Mesendoderm (in vitro differentiated cells): ENCODE measurements around the gene MAN1A2.

Experiments
- DNase-seq: peaks from one replicate; pipeline ENCODE4 v3.0.0; 2013
- H2AK5ac ChIP-seq: 2 replicates; pipeline ENCODE4 v1.6.1; 2013; ENCODE audit warnings: low read length, inconsistent platforms
- H2BK120ac ChIP-seq: 2 replicates; pipeline ENCODE4 v1.6.1; 2013; ENCODE audit warnings: low read depth, mild to moderate bottlenecking, low read length, moderate library complexity, mixed read lengths
- H2BK15ac ChIP-seq: replicated peaks from 2 replicates; pipeline ENCODE4 v1.6.1; 2013; ENCODE audit warnings: low read depth, mild to moderate bottlenecking, moderate library complexity
- H2BK5ac ChIP-seq: 2 replicates; pipeline ENCODE4 v1.6.1; 2013; ENCODE audit warnings: low read length, inconsistent platforms
- H3K18ac ChIP-seq: 2 replicates; pipeline ENCODE4 v1.6.1; 2013; ENCODE audit warnings: mild to moderate bottlenecking, low read length, mixed read lengths
- H3K23ac ChIP-seq: one replicate; pipeline ENCODE4 v1.6.1; 2013; ENCODE audit warnings: low read length
- H3K27ac ChIP-seq: 2 replicates; pipeline ENCODE4 v1.5.1; 2013; ENCODE audit warnings: low read depth, mild to moderate bottlenecking, inconsistent platforms, low read length, moderate library complexity
- H3K27me3 ChIP-seq: 2 replicates; pipeline ENCODE4 v1.6.1; 2013; ENCODE audit warnings: low read length, control low read depth, mild to moderate bottlenecking, inconsistent platforms; ENCODE audit not compliant: insufficient read depth, poor library complexity
- H3K36me3 ChIP-seq: 2 replicates; pipeline ENCODE4 v1.6.1; 2013; ENCODE audit warnings: low read length, inconsistent platforms; ENCODE audit not compliant: control insufficient read depth, insufficient read depth
- H3K4ac ChIP-seq: one replicate; pipeline ENCODE4 v1.6.1; 2013; ENCODE audit warnings: low read depth, mild to moderate bottlenecking, low read length, moderate library complexity
- H3K4me1 ChIP-seq: 2 replicates; pipeline ENCODE4 v1.6.1; 2013; ENCODE audit warnings: low read depth, low read length, inconsistent platforms; ENCODE audit not compliant: control insufficient read depth
- H3K4me2 ChIP-seq: 2 replicates; pipeline ENCODE4 v1.6.1; 2013; ENCODE audit warnings: low read length
- H3K4me3 ChIP-seq: 2 replicates; pipeline ENCODE4 v1.5.1; 2013; ENCODE audit warnings: mild to moderate bottlenecking, low read length
- H3K56ac ChIP-seq: one replicate; pipeline ENCODE4 v1.6.1; 2013; ENCODE audit warnings: low read length
- H3K79me1 ChIP-seq: 2 replicates; pipeline ENCODE4 v1.6.1; 2013; ENCODE audit warnings: low read length, inconsistent platforms
- H3K79me2 ChIP-seq: 2 replicates; pipeline ENCODE4 v1.6.1; 2013; ENCODE audit warnings: mild to moderate bottlenecking, low read length; ENCODE audit not compliant: control insufficient read depth, insufficient read depth
- H3K9ac ChIP-seq: 2 replicates; pipeline ENCODE4 v1.6.1; 2013; ENCODE audit warnings: low read length, inconsistent platforms
- H4K5ac ChIP-seq: one replicate; pipeline ENCODE4 v1.6.1; 2013; ENCODE audit warnings: low read length
- H4K8ac ChIP-seq: one replicate; pipeline ENCODE4 v1.6.1; 2013; ENCODE audit warnings: low read depth, mild to moderate bottlenecking, control low read depth, low read length, moderate library complexity
- WGBS: extraction: QIAGEN DNeasy Blood & Tissue Kit; methylation state at CpG from one replicate; pipeline ENCODE4 v1.1.7; 2013; ENCODE audit warnings: low lambda C conversion rate, missing lambda C conversion rate; ENCODE audit not compliant: insufficient coverage; ENCODE audit errors: extremely low coverage; 5-methylcytosine and 5-hydroxymethylcytosine counted together

Gene MAN1A2

DNA sequence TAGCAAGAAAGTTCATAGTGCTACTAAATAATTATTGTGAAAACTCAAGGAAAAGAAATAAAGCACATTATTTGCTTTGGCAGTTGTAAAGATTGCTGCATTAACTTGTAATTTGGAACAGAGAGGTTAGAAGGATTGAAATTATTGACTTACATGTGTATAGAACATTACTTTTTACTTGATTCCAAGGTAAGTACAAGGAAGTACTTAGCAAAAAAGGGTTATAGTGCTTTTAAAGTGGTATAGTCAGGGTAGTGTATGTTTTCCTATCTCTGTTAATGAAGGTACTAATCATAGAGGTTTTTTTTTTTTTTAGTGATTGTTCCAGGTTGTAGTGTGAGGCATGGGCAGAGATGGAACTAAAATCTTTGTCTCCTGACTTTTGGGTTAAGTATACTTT, 29.4 kb downstream of the MAN1A2 start:
- peaks cover 12% of the 10 kb centered on the region for H3K79me1 ChIP-seq
- no peak overlapping the region for H2BK120ac ChIP-seq
- no peak overlapping the region for H2BK5ac ChIP-seq
- no peak overlapping the region for H3K4ac ChIP-seq
- H3K4me2 ChIP-seq: no peak overlapping the region
- H3K56ac ChIP-seq: no peak overlapping the region
- H4K8ac ChIP-seq: no peak overlapping the region
- H3K36me3 ChIP-seq: no peaks in the 10 kb centered on the region
- no peak overlapping the region for H3K9ac ChIP-seq
- DNase-seq: no peak
- H2AK5ac ChIP-seq: no peak overlapping the region
- H3K4me3 ChIP-seq: no peak overlapping the region
- no peak overlapping the region for H4K5ac ChIP-seq
- no peak overlapping the region for H3K27ac ChIP-seq
- no peak overlapping the region for H2BK15ac ChIP-seq
- H3K18ac ChIP-seq: no peak overlapping the region
- peaks cover 2% of the 10 kb centered on the region for H3K79me2 ChIP-seq
- no peaks in the 10 kb centered on the region for H3K27me3 ChIP-seq
- H3K4me1 ChIP-seq: peaks cover 3% of the 10 kb centered on the region
- H3K23ac ChIP-seq: no peak overlapping the region

DNA sequence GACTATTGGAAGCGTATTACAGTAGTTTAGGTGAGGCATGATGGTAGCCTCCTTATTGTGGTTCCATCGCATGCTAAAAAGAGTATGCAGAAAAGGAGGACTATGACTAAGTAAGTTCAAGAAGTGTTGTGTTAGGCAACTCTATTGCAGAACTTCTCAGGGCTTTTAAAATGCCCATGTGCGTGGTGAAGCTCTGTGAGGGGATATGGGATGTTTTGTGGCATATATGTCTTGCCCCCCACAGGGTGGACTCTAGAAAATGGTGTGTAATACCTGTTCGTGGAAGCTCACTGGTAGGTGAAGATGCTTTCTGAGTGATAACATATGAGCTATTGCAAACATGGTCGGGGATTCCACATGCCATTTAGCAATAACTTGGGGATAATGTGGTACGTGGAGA, 31.7 kb downstream of the MAN1A2 start:
- Histone ChIP-seq H3K56ac (no peak overlapping the region), H3K4me1 (peaks cover 3% of the 10 kb centered on the region), H3K23ac (no peak overlapping the region), H2BK15ac (no peak overlapping the region), H3K4me2 (no peak overlapping the region), H3K79me2 (peaks cover 2% of the 10 kb centered on the region), H4K5ac (no peak overlapping the region), H3K4me3 (no peak overlapping the region), H4K8ac (no peak overlapping the region), H3K27me3 (no peaks in the 10 kb centered on the region), H3K27ac (no peak overlapping the region), H3K18ac (no peak overlapping the region), H3K9ac (no peak overlapping the region), H2AK5ac (no peak overlapping the region), H2BK120ac (no peak overlapping the region), H3K36me3 (no peaks in the 10 kb centered on the region), H3K79me1 (peaks cover 10% of the 10 kb centered on the region), H3K4ac (no peak overlapping the region), H2BK5ac (no peak overlapping the region)
- no peak for DNase-seq
- no CpG with 5 or more reads among the region's 6 CpGs for WGBS

GRCh38 chr1:117401761-117402160, 34.5 kb downstream of the MAN1A2 start:
- no peak overlapping the region for H3K56ac ChIP-seq
- H4K5ac ChIP-seq: no peak overlapping the region
- no peaks in the 10 kb centered on the region for H3K27me3 ChIP-seq
- H3K27ac ChIP-seq: no peak overlapping the region
- H4K8ac ChIP-seq: no peak overlapping the region
- H2BK5ac ChIP-seq: no peak overlapping the region
- no peak overlapping the region for H2BK15ac ChIP-seq
- no peaks in the 10 kb centered on the region for H3K79me2 ChIP-seq
- H3K23ac ChIP-seq: no peak overlapping the region
- no peak overlapping the region for H3K4me3 ChIP-seq
- H2BK120ac ChIP-seq: no peak overlapping the region
- H3K18ac ChIP-seq: no peak overlapping the region
- no peak overlapping the region for H3K9ac ChIP-seq
- DNase-seq: no peak
- no peaks in the 10 kb centered on the region for H3K36me3 ChIP-seq
- no peak overlapping the region for H3K4ac ChIP-seq
- no peak overlapping the region for H3K4me2 ChIP-seq
- H2AK5ac ChIP-seq: no peak overlapping the region
- peaks cover 6% of the 10 kb centered on the region for H3K79me1 ChIP-seq
- no peaks in the 10 kb centered on the region for H3K4me1 ChIP-seq

DNA sequence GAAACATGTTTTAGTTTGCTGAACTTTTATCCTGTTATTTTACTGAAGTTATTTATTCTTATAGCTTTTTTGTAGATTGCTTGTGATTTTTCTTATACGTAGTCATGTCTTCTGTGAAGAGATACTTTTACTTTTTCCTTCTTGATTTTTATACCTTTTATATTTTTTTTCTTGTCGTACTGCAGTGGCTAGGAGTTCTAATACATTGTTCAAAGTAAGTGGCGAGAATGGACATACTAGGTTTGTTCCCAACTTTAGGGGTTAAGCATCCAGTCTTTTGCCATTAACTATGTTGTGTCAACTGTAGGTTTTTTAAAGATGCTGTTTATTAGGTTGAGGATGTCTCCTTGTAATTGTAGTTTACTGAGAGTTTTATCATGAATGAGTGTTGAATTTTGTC, 36.3 kb downstream of the MAN1A2 start:
- Histone ChIP-seq H3K23ac (no peak overlapping the region), H4K8ac (no peak overlapping the region), H2BK15ac (no peak overlapping the region), H3K18ac (no peak overlapping the region), H3K4ac (no peak overlapping the region), H4K5ac (no peak overlapping the region), H3K36me3 (no peaks in the 10 kb centered on the region), H3K4me1 (no peaks in the 10 kb centered on the region), H3K4me2 (no peak overlapping the region), H2AK5ac (no peak overlapping the region), H3K79me2 (no peaks in the 10 kb centered on the region), H3K79me1 (peaks cover 6% of the 10 kb centered on the region), H3K27me3 (no peaks in the 10 kb centered on the region), H2BK5ac (no peak overlapping the region), H3K9ac (no peak overlapping the region), H3K56ac (no peak overlapping the region), H2BK120ac (no peak overlapping the region), H3K4me3 (no peak overlapping the region), H3K27ac (no peak overlapping the region)
- no peak for DNase-seq
- no CpG with 5 or more reads among the region's 3 CpGs for WGBS

GRCh38 chr1:117405042-117405441, 37.8 kb downstream of the MAN1A2 start:
- H4K8ac ChIP-seq: no peak overlapping the region
- H3K36me3 ChIP-seq: no peaks in the 10 kb centered on the region
- H4K5ac ChIP-seq: no peak overlapping the region
- H3K79me2 ChIP-seq: no peaks in the 10 kb centered on the region
- no peaks in the 10 kb centered on the region for H3K79me1 ChIP-seq
- DNase-seq: no peak
- H2BK15ac ChIP-seq: no peak overlapping the region
- no peak overlapping the region for H3K4ac ChIP-seq
- H2BK5ac ChIP-seq: no peak overlapping the region
- no peak overlapping the region for H3K56ac ChIP-seq
- H2AK5ac ChIP-seq: no peak overlapping the region
- no peak overlapping the region for H3K23ac ChIP-seq
- no peak overlapping the region for H3K18ac ChIP-seq
- H3K4me3 ChIP-seq: no peak overlapping the region
- H3K4me2 ChIP-seq: no peak overlapping the region
- H3K9ac ChIP-seq: no peak overlapping the region
- no peaks in the 10 kb centered on the region for H3K4me1 ChIP-seq
- no peak overlapping the region for H3K27ac ChIP-seq
- no peaks in the 10 kb centered on the region for H3K27me3 ChIP-seq
- no peak overlapping the region for H2BK120ac ChIP-seq

- no peaks in the 10 kb centered on the region for H3K79me1 ChIP-seq
- H3K27me3 ChIP-seq: no peaks in the 10 kb centered on the region
- peaks cover 2% of the 10 kb centered on the region for H3K4me1 ChIP-seq
- no peaks in the 10 kb centered on the region for H3K79me2 ChIP-seq
- no peak overlapping the region for H3K27ac ChIP-seq
- no peak overlapping the region for H2BK120ac ChIP-seq
- no peaks in the 10 kb centered on the region for H3K36me3 ChIP-seq
- H2AK5ac ChIP-seq: no peak overlapping the region
- no peak overlapping the region for H3K23ac ChIP-seq
- H3K4me3 ChIP-seq: no peak overlapping the region
- no peak overlapping the region for H3K4ac ChIP-seq
- no peak for DNase-seq
- no peak overlapping the region for H2BK5ac ChIP-seq
- H4K8ac ChIP-seq: no peak overlapping the region
- H3K9ac ChIP-seq: no peak overlapping the region
- H3K18ac ChIP-seq: no peak overlapping the region
- H3K56ac ChIP-seq: no peak overlapping the region
- H4K5ac ChIP-seq: no peak overlapping the region
- no peak overlapping the region for H3K4me2 ChIP-seq
- no peak overlapping the region for H2BK15ac ChIP-seq
Observed at GRCh38 chr1:117412472-117412871, 45.2 kb downstream of the MAN1A2 start.
